NCI-H748 (cell line): ENCODE results near the gene KRT85.

Experiments
- DNase-seq: peaks from one replicate; lab custom pipeline; 2025; ENCODE audit not compliant: unreplicated experiment; lab: John Stamatoyannopoulos, UW

Gene KRT85

DNA sequence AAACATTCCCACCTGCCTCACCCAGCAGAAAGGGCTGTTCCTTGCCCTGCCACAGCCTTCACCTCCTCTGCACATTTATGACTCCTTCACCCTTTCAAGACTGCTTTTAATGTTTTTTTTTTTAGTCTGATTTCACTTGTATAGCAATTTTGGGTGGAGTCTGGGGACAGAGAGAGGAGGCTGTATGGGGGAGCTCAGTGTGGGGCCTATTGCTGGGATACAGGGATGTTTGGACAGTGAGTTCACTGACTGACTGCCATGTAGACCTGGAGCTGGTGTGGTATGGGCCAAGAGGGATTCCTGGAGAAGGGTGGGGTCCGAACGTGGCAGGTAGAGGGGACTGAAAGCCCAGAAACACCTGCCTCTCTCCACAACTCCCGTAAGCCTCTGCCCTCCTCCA, 1.9 kb upstream of the KRT85 start:
- no peak for DNase-seq

DNA sequence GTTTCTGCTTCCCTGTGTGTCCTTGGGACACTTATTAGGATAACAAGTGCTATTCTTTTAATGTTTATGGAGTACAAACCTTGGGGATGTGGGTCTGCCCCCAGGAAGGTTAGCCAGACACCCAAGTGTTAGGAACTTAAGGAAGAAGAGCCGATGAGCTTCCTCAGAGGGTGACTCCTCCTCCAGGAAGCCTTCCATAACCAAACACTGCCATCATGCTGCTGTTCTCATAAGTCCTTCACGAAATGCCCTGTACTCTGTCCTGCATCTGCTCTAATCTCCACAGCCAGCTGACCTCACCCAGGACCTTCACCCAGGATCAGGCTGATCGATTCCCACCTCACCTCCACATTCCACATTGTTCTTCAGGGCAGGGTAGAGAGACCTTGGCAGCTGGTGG, 1.2 kb upstream of the KRT85 start:
- DNase-seq: no peak

DNA sequence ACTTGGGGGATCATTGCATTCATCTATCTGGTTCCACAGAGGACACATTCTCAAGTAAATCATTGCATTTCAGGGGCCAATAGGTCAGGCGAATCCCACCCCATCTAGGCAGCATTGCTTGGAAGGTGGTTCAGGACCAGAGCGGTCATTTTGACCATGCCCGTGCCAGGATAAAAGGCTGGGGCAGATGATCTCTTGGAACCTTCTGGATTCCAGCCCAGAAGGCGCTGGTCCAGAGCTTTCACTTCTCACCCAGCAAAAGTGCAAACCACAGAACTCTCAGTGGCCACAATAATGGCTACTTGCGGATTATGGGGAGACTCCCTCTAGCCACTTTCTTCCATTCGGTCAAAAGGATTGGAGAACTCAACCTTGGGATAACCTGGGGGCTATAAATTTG, 595 bp upstream of the KRT85 start:
- no peak for DNase-seq

DNA sequence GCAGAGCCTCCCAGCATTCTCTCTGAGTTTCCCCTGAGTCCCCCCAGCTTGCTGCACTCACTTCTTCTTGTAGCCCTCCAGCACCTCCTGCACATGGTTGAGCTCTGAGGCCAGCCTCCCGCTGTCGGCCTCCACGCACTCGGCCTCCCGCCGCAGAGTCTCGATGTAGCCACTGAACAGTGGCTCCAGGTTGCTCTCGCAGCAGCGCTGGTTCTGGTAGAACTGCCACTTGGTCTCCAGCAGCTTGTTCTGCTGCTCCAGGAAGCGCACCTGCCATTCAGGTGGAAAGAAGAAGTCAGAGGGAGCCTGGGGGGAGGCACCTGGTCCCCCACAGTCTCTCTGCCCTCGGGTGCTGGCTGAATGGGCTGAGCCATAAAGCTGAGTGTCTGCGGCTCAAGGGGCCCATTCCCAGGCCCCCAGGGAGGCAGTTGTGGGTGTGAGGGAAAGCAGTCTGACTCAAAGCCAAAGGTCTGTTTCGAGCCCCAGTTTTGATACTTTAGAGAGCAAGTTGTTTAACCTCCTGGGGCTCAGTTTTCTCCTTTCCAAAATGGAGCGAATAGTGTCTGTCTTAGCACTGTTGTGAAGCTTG, 2.3 kb downstream of the KRT85 start:
- DNase-seq: no peak

DNA sequence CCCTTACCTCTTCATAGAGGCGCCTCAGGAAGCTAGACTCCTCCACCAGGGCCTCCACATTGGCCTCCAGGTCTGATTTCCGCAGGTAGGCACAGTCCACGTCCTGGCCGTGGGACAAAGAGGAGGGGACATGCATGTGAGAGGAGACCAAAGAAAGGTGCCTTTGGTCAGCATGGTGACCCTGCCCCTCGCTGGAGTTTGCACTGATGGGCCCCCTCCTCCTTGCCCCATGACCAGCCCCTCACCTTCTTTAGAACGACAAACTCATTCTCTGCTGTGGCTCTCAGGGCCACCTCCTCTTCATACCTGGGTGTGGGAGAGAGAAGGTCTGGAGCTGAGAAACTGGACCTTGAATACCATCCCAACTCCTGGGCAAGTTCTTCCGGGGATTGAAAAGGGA, 3.2 kb downstream of the KRT85 start:
- no peak for DNase-seq

DNA sequence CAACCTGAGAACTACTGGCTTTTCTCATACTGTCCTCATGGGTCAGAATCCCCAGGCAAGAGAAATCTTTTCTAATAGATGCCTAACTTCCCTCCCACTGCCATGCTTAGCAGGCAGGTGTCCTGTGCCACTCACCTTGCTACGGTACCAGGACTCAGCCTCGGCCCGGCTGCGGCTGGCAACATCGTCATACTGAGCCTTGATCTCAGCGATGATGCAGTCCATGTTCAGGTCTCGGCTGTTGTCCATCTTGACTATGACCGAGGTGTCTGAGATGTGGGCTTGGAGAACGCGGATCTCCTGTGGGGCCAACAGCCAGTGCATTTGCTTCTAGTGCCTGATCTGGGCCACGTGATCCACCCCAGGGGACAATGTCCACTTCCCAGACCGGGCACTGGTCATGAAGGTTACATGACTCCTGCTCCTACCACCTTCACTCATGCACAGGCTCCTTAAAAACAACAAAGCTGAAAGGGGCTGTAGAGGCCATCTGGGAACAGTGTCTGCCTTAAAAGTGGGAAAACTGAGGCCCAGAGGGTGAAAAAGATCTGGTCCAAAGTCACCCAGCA, 4.1 kb downstream of the KRT85 start:
- DNase-seq: no peak

DNA sequence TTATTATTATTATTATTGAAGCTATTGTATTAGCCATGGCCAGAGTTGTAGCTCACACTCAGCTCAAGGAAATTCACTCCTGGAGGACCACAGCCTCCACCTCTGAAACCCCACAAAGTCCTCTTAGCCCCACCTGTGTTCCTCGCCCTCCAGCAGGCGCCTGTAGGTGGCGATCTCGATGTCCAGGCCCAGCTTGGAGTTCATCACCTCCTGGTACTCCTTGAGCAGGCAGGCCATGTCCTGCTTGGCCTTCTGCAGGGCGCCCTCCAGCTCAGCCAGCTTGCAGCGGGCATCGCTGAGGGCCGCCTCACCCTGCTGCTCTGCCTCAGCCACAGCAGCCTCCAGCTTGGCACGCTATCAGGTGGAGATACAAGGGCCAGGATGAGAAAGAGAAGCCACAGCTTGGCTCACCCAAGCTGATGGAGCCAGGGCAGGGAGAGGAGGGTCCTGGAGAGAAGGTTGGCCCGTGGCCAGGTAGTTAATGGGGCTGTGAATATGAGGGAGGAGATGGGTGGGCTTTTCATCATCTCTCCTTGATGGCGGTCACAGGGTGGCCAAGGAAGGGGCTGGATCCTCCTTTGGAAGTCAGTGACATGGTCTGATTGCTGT, 5.1 kb downstream of the KRT85 start:
- no peak for DNase-seq

DNA sequence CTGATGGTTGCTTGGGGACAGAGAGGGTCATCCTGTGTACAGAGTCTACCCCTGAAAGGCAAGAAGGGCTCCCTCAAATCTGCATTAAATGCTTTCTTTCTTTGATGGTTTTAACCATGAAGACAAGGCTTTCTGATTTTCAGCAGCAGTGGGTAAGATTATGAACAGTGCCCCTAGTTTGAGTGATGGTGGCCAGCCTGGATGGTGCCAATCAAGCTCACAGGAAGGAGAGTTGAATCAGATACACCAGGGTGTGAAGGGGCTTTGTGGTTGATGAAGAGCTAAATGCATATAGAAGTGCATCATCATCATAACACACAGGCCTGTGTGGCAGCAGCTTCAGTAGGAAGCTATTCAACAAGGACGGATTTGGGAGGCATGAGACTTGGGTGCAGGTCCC, 5.7 kb downstream of the KRT85 start:
- no peak for DNase-seq

DNA sequence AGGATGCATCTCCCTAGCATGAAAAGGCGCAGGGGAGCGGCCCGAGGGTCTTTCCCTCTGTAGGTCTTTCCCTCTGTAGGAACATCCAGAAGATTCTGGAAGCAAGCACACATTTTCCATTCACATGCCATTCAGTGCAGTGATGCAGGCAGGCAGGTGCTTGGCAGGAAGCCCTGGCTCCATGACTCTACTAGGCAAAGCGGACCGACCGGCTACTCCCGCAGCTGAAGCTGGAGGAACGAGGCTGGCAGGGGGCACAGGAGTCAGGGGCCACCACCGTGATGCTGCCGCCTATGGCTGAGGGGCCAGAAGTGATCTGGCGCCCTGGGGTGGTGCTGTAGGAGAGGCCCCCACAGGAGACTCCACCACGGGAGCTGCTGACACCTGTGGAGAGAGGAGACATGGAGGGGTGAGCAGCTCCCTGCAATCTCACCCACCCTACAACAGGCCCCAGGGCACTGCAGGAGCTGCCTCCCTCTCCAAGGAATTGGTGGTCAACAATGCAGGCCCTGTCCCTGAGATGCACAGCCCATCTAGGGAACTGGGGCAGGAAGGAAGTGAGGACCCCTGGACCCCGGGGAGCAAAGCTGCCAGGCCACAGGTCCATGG, 6.5 kb downstream of the KRT85 start:
- no peak for DNase-seq

DNA sequence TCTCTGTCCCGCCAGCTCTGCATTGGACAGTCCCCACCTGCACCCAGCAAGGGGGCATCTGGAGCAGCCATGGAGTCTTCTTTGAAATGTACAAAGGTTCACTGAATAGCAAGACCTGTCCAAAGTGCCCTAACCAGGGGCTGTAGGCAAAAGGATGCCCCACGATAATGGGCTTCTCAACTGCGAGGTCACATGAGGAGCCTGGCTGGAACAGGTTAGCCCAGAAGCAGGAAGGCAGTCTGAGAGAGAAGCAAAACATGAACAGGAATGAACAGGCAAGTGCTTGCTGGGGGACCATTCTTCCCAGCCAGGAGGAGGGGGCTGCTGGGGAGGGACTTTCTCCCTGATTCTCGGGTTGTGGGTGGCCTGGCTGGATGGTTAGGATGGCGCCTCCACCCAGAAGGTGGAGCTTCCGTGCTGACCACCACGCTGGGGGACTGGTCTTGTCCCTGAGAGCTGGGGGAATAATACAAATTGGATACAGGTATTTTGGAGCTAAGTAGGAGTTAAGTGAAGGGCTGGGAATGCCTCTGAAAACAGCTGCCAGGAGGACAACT, 7.1 kb downstream of the KRT85 start:
- DNase-seq: no peak

DNA sequence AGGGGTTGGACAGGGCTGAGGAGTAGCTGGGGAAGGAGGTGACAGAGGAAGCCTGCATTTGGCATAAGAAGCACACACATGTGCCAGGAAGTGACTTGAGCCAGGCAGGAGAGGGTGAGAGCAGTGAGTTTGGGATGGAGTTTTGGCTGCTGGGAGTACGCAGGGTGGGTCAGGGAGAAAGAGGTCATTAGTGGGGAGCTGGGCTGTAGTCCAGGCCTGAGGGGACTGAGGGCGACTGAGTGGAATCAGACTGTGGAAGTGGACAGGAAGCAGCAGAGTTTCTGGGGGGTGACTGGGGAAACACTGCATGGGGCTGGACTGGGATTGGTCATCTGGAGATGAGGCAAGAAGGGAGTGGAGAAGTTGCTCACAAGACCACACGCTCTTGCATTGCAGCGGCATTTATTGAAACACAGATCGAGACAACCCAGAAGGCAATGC, 7.6 kb downstream of the KRT85 start:
- DNase-seq: no peak

DNA sequence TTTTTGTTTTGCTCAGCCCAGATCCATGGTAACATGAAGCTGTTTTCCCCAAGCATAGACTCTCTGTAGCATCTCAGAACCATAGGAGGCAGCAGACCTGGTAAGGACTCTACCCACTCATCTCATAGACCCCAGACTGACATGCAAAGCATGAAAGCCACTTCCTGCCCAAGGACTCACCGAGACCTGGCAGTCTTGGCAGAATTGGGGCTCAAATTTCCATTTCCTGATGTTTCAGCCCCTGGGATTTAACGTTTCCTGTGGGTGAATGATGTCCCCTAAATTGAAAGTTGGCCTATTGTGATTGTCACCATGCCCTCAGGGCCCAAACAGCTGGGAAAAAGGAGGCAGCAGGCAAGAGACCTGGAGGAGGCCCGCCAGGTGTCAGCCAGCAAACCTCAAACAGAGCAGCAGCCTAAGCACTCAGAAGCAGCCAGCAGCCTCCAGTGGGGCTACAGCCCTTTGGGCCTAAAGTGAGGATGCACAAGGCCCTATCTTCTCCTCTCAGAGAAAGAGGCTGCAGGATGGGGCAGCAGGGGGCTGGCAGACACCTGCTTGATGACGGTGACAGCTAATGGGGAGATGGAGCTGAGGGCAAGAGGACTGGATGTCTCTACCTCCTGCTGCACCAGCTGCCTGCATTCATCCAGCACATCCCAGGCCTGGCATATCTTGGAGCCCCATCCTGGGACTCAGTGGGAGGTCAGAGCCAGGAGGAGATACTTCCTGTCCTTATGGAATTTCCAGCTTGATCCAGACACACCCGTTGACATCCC, 8.5 kb downstream of the KRT85 start:
- DNase-seq: no peak

DNA sequence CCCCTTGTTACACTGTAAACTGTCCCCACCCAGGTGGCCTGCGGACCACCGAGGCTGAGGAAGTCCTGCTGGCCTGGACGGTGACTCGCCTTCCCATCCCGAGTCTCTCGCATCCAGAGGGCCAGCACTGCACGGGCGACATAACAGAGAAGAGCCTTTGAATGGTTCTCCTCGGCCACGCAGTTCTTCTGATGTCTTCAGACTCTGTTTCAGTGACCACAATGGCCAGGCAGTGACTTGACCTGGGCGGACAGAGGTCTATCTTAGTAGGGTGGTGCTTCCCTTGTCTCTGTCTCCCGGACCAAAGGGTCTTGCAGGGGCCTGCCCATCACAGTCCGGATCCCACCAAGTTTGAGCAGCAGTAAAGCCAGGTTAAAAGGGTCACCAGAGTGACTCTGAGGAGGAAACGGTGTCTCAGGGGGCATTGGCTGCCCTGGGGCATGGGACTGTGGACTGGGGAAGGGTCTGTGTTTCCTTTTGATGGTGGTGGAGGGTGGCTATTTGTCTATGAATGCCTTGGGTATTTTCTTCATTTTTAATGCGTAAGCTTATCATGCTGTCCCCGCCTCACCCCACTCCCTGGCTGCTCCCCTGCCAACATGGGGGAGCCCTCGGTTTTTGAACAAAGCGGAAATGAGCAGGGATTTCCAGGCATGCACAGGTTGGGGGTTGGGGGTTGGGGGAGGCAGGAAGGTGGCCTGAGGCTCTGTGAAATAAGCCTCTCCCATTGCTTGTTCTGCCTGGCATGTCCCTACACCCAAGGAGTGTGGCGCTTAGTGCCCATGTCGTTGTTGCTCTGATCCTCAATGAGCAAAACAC, 10.3 kb downstream of the KRT85 start:
- no peak for DNase-seq

DNA sequence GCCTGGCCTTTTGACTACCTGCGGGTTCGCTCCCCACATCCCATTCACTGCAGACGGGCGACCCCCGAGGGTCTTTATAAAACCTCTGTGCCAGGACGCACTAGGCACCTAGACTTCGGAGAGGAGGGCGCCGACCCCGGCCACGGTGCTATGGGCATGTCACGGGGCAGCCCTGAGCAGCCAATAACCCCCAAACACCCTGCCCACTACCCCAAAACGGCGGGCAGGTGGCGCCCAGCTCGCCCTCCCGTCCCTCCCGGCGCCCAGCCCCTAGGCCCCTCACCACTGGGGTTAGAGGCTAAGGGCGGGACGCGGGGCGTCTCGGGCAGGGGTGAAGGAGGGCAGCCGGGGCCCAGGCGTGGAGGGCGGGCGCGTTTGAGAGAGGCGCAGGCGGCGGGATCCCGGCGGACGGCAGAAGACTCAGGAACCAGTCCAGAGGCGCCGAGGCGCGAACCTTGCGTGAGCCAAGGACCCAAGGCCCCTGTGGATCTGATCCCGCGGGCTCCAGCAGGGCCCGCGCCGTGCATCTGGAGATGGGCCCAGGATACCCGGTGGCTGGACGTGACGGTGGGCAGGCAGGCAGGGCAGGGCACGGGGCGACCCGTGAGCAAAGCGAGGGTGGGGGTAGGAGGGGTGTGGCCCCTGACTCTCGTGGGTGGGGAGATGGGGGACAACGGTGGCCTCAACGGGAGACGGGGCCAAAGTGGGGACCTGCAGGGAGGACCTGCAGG, 11.1 kb downstream of the KRT85 start:
- DNase-seq: no peak

DNA sequence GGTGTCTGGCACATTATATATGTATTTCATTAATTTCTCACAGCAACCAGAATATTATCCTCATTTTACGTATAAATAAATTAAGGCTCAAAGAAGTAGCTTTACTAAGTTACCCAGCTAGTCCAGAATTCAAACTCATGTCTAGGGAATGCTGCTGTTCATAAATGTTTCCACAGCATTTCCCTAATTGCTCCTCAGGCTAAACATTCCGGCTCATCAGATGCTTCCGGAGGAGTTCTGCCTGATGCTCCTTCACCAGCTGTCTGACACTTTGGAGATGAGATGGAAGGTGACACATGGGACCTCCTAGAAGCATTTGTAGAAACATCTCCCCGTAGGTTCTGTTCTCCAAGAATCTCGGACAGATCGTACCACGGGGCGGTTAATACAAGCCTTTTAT, 12.1 kb downstream of the KRT85 start:
- no peak for DNase-seq

DNA sequence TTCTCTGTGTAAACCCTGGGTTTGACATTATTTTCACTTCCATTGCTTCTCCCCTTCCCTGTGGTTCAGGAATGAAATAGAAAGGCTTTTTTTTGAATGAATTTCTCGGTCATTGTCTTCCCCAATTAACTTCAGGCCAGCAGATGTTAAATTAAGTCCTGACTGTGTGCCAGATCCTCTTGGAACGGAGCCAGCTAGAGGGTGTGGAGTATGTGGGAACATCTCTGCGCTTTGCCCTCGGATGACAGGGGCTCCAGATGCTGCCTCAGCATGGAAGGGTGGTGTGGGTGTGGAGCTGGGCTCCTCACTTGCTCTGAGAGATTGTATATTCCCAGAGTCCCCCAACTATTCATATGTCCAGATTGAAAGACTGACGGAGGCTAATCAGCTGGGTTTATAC, 13.1 kb downstream of the KRT85 start:
- DNase-seq: peak; percentile 83

DNA sequence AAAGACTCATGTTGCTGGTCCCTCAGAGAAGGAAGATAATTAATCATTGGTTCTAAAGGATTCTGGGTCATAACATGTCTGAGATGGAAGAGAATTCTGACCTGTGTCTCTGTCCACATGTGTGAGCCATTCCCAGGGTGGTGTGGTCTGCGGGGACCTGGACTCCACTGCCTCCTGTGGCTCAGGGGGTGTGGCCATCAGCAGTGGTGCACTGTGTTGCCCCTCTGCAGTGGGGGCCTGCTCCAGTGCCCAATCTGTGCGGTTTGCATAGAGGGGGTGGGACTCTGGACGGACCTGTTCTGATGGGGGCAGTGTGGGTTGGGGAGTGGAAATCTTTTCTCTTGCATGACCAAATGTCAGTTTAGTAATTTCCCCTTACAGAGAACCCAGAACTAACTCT, 13.5 kb downstream of the KRT85 start:
- peak; percentile 46 for DNase-seq

DNA sequence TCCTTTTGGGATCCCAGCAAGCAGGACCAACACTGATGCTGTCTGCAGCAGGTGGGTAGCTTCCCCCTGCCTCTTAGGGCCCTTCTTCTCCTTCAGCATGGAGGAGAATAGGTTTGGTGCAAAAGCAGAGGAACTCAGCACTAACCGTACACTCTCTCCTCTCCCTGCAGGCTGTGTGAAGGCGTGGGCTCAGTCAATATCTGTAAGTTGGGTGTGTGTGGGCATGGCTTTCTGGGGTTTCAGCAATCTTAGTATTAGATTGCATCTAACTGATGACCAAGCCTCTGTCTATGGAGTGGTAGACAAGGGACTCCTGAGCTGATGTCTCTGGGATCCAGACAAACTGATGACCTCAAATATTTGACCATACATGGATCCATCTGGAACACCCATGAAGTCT, 14.3 kb downstream of the KRT85 start:
- DNase-seq: no peak

DNA sequence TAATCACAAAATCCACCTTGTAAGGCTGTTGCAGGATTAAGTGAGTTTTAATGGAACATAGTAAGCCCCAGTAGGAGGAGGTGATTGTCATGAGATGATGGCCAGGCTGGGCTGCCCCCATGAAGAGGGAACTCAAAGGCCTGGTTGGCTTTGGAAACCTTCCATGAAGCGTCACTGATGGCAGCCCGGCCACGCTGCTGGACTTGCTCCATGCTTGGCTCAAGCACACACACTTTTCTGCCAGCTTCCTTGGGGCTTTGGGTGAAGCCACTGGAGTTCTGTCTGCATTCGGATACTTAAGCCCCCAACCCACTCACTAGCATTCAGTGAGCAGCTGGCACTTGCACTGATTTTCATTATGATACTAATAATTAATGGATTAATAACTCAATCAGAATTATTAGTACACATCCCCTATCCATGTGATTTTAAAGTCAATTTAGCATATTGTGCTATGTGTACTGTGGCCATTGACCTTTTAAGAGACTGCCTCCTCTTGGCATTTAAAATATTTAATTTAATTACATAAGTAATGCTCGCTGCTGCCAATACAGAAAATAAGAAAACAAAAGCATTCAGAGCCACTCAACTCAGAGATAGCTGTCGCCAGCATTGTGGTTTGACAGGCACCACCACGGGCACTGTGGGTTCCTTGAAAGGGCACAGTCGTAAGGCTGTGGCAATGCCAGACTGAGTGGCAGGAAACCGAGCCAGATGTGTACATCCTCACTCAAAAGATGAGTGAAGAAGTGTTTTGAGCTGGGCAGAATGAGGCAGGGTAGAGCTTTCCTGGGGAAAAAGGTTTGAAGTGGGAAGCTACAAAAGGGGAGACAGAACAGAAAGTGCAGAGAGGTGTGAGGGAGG, 15.9 kb downstream of the KRT85 start:
- DNase-seq: no peak
